Sigmoid colon (tissue), 7 donors: ENCODE data around the gene C22orf39. TPM values are rescaled to one million over a fixed set of nuclear protein-coding genes. Genes with fewer than 3 reads are reported as not detected.

Experiments used
- DNase-seq: peaks from one replicate; pipeline ENCODE4 v3.0.0-alpha.2; 2019
- H3K27ac ChIP-seq, 4 donors: fragments of 200-600 bp; sonication (generic); one replicate each; pipeline ENCODE4 v1.5.1; 2016 to 2019; ENCODE audit warnings: mild to moderate bottlenecking in 1 of 4
- H3K27me3 ChIP-seq, 3 donors: fragments of 200-600 bp; sonication (generic); one replicate each; pipeline ENCODE4 v1.5.1; 2019; ENCODE audit warnings: mild to moderate bottlenecking in 1 of 3
- H3K36me3 ChIP-seq, 4 donors: fragments of 200-600 bp; sonication (generic); one replicate each; pipeline ENCODE4 v1.5.1; 2016 to 2019
- H3K4me1 ChIP-seq, 4 donors: fragments of 200-600 bp; sonication (generic); one replicate each; pipeline ENCODE4 v1.5.1; 2017 to 2019
- H3K4me3 ChIP-seq, 4 donors: fragments of 200-600 bp; sonication (generic); one replicate each; pipeline ENCODE4 v1.5.1; 2017 to 2019; ENCODE audit warnings: mild to moderate bottlenecking in 2 of 4, moderate library complexity in 1 of 4
- H3K9me3 ChIP-seq, 4 donors: fragments of 200-600 bp in 3 of 4; sonication (generic) in 3 of 4; one replicate each; pipeline versions ENCODE4 v1.5.1 to v1.6.1; 2013 to 2019
- EP300 ChIP-seq, 4 donors: sonication (generic); formaldehyde crosslinking; IDR thresholded peaks; one replicate each; pipeline ENCODE4 v1.6.1; 2017; ENCODE audit warnings: antibody characterized with exemption in 4 of 4
- POLR2A ChIP-seq, 2 donors: fragments of 450-650 bp; IDR thresholded peaks; one replicate each; pipeline ENCODE4 v1.6.1; 2016; ENCODE audit warnings: antibody characterized with exemption in 2 of 2, mild to moderate bottlenecking in 2 of 2, moderate library complexity in 2 of 2
- POLR2AphosphoS5 ChIP-seq, 4 donors: sonication (generic); formaldehyde crosslinking; IDR thresholded peaks; one replicate each; pipeline ENCODE4 v1.6.1; 2017; ENCODE audit warnings: antibody characterized with exemption in 4 of 4
- WGBS, 2 donors: extraction: QIAGEN DNeasy Blood & Tissue Kit; methylation state at CpG; one replicate each; pipeline ENCODE4 v1.1.7; 2013; 5-methylcytosine and 5-hydroxymethylcytosine counted together
- intact Hi-C: fragments of 100-400 bp; cut with DNase I; formaldehyde crosslinking; loops from one replicate; pipeline ENCODE4 v1.15.1; 2023
- polyA plus RNA-seq, 3 donors: library from polyadenylated mRNA; stranded (reverse); fragments of 200-250 nt; gene quantifications; one replicate each; pipeline ENCODE4 v1.2.3, GENCODE V29; 2013
- total RNA-seq, 4 donors: library from RNA; depleted of rRNA; stranded (reverse); fragments of >200 nt; gene quantifications; one replicate each; pipeline ENCODE4 v1.1.0, GENCODE V29; 2016
- TF ChIP-seq, protein P1 (sequence below), 4 experiments: fragments of 450-650 bp in 3 of 4; fragments of 200-600 bp in 1 of 4; IDR thresholded peaks; one replicate each; pipeline ENCODE4 v1.5.1; 2016 to 2019; ENCODE audit warnings: antibody characterized with exemption in 4 of 4, mild to moderate bottlenecking in 3 of 4, moderate library complexity in 2 of 4
- donor health status: healthy with polysubstance abuse.
- donor health status: Bipolar disorder and iron deficiency.
- donor health status: healthy.

The C22orf39 gene
- total and polyA plus RNA-seq, 7 donors, result 25.2 to 135 (median 88.1) TPM

DNA sequence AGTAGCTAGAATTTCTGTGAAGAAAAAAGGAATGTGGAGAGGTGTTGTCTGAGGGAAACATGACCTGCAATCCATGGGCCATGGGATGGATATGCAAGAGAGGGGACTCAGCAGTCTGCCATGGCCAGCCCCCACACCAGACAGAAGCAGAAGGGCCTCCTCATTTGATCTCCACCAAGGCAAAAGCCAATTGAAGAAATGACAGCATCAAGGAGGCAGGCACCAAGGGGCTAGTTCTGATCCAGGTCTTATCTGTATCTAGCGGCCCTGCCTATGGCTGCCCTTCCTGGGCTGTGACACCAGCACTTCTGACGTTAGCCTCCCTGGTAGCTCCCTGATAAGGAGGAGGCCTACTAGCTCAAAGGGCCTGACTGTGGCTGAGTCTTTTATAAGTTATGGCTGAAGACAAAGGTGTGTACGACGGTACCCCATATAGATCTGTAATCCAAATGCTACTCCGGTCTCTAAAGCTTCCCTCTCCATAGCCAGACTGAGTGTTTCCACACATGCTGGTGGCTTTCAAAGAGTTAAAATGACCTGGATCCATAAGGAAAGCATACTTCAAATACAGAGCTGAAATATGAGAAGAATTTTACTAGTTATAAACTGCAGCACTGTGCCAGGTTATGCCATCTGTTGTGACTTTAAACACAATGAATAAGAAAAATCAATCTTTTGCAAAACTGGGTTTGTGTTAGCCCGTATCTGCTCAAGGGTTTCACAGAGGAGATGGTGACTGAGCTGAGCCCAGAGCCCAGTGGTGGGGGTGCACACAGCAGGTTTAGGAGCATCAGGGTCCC is 50.4 kb downstream of the C22orf39 start:
- DNase-seq, result no peak
- intact Hi-C loops, result no loop called here
- no peak overlapping the region for H3K27ac ChIP-seq
- TF ChIP-seq POLR2AphosphoS5 (IDR thresholded peaks at IDR 0.05), result no peak
- no peak for TF ChIP-seq POLR2A (IDR thresholded peaks at IDR 0.05)
- TF ChIP-seq, protein P1, sequence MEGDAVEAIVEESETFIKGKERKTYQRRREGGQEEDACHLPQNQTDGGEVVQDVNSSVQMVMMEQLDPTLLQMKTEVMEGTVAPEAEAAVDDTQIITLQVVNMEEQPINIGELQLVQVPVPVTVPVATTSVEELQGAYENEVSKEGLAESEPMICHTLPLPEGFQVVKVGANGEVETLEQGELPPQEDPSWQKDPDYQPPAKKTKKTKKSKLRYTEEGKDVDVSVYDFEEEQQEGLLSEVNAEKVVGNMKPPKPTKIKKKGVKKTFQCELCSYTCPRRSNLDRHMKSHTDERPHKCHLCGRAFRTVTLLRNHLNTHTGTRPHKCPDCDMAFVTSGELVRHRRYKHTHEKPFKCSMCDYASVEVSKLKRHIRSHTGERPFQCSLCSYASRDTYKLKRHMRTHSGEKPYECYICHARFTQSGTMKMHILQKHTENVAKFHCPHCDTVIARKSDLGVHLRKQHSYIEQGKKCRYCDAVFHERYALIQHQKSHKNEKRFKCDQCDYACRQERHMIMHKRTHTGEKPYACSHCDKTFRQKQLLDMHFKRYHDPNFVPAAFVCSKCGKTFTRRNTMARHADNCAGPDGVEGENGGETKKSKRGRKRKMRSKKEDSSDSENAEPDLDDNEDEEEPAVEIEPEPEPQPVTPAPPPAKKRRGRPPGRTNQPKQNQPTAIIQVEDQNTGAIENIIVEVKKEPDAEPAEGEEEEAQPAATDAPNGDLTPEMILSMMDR (IDR thresholded peaks at IDR 0.05), result no peak
- no peak for TF ChIP-seq EP300 (IDR thresholded peaks at IDR 0.05)
- H3K4me1 ChIP-seq, result no peaks in the 10 kb centered on the region
- no peaks in the 10 kb centered on the region for H3K9me3 ChIP-seq
- 97% methylated on average over 6 of the region's 6 CpGs for WGBS, 2 donors
- no peaks in the 10 kb centered on the region for H3K27me3 ChIP-seq
- H3K4me3 ChIP-seq, result no peak overlapping the region
- H3K36me3 ChIP-seq, result peaks cover 16 to 97% (median 45%) of the 10 kb centered on the region in 4 donors

DNA sequence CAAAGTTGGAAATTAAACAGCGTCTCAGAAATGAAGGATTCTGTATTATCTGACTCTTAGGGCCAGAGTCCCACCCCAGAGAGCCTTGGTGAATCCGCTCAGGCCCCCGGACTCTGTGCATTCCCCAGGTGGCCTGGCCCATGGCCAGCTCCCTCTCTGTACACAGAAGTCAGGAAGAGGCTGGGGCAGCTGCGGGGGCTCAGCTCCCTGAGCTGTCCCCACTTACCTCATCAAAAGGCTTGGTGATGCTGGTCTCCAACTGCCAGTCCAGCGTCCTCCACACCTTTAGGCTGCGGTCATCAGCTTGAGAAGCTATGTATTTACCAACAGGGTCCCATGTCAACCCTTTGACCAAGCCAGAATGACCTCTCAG is 51.0 kb downstream of the C22orf39 start:
- 92 to 93% methylated on average over 6 of the region's 6 CpGs for WGBS, 2 donors
- TF ChIP-seq, protein P1 (IDR thresholded peaks at IDR 0.05), result no peak
- TF ChIP-seq POLR2AphosphoS5 (IDR thresholded peaks at IDR 0.05) (no peak), POLR2A (IDR thresholded peaks at IDR 0.05) (no peak), EP300 (IDR thresholded peaks at IDR 0.05) (no peak)
- Histone ChIP-seq H3K9me3 (no peaks in the 10 kb centered on the region), H3K27me3 (no peaks in the 10 kb centered on the region), H3K4me1 (no peaks in the 10 kb centered on the region), H3K27ac (no peak overlapping the region), H3K36me3 (peaks cover 22 to 97% (median 50%) of the 10 kb centered on the region in 4 donors), H3K4me3 (no peak overlapping the region)
- intact Hi-C loops, result no loop called here
- DNase-seq, result no peak

DNA sequence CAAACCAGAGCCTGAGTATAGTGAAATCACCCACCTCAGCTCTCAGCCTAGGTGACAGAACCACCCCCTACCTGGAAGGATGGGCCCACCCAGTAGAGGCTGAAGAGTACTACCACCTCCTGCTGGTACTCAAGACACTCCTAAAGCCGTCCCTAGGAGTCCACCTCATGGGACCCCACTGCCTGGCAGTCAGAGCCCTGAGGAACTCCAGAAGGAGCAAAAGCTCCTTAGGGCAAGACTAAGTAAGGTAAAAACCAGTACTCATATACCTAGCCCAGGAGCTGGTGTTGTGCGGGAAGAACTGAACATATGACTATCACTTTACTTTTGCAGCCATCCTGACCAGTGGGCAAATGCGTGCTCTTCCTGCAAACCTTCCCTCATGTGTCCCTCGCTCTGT is 52.2 kb downstream of the C22orf39 start:
- H3K4me1 ChIP-seq, result no peaks in the 10 kb centered on the region
- intact Hi-C loops, result no loop called here
- WGBS, 2 donors, result 97 to 98% methylated on average over 4 of the region's 4 CpGs

DNA sequence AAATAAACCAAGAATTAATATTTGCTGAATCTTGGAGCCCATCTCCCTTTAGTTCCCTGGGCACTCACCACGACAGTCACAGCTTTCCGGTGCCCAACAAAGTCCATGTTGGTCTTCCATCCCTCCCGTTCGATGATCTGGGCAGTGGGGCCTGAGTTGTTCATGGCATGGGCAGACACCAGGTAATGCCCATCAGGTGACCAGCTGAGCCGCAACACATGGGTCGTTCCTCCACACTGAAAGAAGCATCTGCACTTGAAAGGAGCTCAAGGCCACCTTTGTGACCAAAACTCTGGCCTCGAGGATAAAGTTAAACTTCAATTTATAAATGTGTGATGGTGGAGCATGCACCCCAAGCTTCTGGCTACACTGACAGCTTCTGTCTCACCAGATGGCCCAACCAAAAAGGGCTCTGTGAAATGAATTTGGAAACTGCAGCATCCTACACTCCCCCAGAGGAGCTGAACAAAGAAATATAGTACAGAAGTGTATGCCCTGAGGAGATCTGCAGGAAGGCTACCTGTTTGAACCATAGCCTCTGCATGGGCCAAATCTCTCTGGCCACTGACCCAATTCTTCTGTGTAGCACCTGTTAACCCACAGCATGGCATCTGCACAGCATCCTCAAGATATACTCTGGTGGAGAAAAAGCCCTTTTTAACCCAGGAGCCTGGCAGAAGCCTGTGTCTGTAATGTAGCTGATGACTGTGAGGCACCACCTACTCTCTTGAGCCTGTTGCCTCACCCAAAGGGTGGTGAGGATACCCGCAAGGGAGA is 53.0 kb downstream of the C22orf39 start:
- Histone ChIP-seq H3K4me3 (no peak overlapping the region), H3K4me1 (no peaks in the 10 kb centered on the region), H3K27me3 (no peaks in the 10 kb centered on the region), H3K9me3 (no peaks in the 10 kb centered on the region), H3K36me3 (peaks cover 23 to 98% (median 54%) of the 10 kb centered on the region in 4 donors), H3K27ac (no peak overlapping the region)
- intact Hi-C loops, result no loop called here
- no peak for TF ChIP-seq POLR2AphosphoS5 (IDR thresholded peaks at IDR 0.05)
- TF ChIP-seq EP300 (IDR thresholded peaks at IDR 0.05), result no peak
- TF ChIP-seq POLR2A (IDR thresholded peaks at IDR 0.05), result no peak
- TF ChIP-seq, protein P1 (IDR thresholded peaks at IDR 0.05), result no peak
- DNase-seq, result no peak
- 94 to 95% methylated on average over 8 of the region's 8 CpGs for WGBS, 2 donors

More for the DNA sequence above, 52.2 kb downstream of the C22orf39 start:
- Histone ChIP-seq H3K9me3 (no peaks in the 10 kb centered on the region), H3K36me3 (peaks cover 23 to 98% (median 52%) of the 10 kb centered on the region in 4 donors), H3K4me3 (no peak overlapping the region), H3K27me3 (no peaks in the 10 kb centered on the region), H3K27ac (no peak overlapping the region)
- TF ChIP-seq EP300 (IDR thresholded peaks at IDR 0.05), result no peak
- TF ChIP-seq, protein P1 (IDR thresholded peaks at IDR 0.05), result no peak
- no peak for TF ChIP-seq POLR2AphosphoS5 (IDR thresholded peaks at IDR 0.05)
- no peak for TF ChIP-seq POLR2A (IDR thresholded peaks at IDR 0.05)
- DNase-seq, result no peak
